Astrocyte of the hippocampus (primary cell): ENCODE data around the gene SNRPB2.

Source experiments
- DNase-seq: peaks from one replicate; pipeline ENCODE4 v3.0.0; 2011; ENCODE audit warnings: low read depth, low spot score

Gene SNRPB2

DNA sequence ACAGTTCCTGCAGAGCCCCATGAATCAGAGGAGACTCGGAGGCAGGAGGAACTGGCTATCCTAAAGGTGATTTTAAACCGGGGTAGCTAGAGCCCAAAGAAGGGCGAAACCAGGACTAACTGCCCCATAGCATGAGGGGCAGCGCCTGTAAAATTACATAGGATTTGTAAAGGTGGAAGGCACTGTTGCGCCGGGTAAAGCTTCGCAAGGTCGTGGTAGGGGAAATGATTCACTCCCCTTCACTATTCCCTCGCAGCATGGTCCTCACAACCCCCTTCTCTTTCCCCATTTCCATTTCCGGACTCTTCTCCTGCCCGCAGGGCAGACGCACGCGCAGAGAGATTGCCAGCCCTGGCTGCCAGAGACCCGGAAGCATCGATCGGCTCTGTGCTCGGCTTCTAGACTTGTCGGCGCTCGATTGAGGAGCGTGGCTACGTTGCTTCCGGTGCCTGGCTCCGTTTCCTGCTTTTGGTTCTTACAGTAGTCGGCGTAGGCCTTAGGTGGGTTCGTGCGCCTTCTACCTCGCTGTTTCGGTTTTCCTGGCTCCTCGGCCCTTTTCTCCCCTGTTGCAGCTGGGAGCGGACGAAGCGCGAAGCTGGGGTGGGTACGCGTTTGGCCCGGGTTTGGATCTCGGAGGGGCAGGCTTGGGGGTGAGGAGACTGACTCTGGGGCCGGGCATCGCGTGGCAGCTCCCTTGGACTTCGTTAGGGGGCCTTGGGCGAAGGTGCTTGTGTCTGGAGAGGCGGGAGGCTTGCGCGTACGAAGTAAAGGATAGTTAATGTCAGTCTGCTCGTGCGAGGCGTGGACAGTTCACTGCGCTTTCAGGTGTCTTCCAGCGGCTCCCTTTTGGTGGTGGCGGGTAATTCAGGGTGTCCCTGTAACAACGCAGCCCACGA lies at the start of gene SNRPB2:
Gene SNRPB2, plus strand, starts transcription at position 462 of the 896 bp plus-strand sequence. CDS start 1,677 bp downstream, outside the sequence.
- DNase-seq: peak; percentile 97

DNA sequence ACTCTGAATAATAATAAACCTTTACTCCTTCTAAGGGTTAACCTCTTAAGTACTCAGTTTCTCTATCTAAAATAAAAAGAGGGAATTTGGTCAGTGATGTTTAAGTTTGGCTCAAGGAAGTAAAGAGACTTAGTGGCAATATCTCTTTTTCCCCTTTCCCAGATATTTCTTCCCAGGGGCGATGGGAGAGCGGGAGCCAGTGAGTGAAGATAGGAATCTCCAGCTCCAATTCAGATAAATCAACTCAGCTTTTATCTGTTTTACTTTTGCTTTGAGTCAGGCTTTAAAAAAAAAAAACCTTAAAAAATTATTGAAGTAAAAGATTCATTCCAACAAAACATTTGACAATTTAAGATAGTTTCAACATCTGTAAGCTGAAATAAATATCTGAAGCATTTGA lies 45.4 kb upstream of the SNRPB2 start:
- no peak for DNase-seq

DNA sequence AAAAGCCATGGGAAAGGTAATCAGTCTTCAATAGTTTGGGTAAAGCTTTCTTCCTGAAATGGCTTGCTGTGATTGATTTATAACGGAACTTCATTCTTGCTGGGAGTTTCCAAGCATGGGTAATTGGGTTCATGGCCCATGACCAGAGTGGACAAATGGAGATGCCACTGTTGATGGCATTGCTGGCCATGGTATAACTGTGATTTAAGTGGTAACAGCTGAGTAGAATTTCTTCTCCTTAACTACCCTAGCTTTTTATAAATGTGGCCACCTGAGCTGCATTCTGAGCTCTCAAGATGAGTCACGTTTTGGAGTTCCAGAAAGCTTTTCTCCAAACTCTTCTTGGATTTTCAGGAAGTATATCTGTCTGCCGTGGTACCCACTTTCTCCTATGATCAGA lies 39.9 kb upstream of the SNRPB2 start:
- DNase-seq: no peak

DNA sequence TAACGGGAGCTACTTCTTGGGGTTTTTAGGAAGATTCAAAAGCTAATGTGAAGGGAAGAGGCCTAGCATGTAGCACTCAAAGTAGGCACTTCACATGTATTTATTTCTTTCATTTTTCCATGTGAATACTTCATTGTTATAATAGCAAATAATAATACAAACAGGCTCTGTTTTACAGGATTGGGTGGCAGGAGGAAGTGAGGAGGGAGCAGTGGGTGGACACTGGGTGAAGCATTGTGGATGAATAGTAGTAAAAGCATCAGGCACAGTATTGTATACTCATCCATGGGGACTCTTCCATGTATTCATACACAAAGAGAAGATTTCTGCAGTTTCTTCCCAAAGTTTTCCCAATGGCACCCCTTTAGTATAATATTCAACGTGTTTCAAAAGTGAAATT lies 38.4 kb upstream of the SNRPB2 start:
- no peak for DNase-seq

DNA sequence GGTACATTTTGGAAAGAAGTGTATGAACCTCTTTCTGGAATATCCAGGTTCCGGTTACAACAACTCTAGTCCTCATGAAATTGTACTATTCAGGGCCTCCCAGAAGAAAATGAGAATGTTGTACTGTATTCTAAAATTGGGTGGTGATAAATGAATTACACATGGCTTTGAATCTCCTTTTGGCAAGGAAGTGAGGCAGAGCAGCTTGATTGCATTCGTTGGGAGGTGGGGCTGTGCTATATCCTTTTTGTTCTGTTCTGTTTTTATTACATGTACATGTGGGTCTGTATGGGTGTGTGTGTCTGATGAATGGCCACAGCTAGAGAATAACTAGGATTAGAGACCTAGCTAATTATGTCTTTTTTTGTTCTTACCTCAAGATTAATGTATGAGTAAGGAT lies 37.8 kb upstream of the SNRPB2 start:
- DNase-seq: no peak

DNA sequence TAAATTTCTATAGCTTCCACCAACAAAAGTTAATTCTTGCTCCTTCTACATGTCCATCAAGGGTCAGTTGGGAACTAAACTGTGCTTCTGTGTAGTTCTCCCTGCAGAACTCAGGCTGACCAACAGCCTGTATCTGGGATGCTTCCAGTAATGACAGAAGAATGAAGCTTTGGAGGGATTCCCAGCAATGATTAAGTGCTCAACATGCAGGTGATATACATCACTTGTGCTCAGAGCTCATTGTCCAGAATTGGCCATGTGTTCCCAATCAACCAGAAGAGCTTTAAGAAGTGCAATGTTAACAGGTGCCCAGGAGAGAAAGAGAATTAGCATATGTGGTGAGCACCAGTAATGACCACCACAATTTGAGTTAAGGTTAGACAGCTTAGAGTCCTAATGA lies 37.4 kb upstream of the SNRPB2 start:
- DNase-seq: no peak

DNA sequence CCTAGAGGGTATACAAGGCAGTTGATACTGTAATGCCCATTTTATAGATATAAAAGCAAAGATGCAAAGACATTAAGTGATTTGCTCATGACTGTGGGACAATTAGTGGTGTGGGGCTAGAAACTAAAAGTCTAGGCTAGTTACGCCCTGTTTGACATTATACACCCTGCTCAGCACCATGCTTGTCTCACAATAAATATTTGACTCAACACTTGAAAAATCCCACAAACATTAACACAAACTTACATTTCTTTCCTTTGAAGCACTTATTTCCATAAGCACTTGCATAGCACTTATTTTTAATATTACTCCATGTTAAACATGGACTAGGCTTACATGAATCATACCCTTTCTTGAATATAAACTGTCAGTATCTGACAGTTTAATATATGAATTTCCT lies 36.5 kb upstream of the SNRPB2 start:
- DNase-seq: no peak

DNA sequence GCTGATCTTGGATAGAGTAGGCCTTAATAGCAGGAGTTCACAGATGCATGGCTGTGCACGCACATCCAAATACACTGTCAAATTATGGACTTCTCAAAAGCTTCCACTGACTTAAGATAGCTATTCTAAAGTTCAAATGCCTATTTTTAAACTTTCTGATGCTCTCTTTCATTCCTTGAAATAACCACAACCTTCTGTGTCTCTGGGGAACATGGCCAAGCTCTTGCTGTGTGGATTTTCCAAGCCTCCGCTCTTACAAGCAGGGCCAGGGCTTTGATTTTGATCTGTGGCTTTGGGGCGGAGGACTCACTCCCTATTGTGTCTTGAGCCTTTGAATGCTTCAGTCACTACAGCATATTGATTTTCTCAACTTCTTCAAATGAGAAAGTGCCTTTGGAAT lies 35.7 kb upstream of the SNRPB2 start:
- DNase-seq: no peak

DNA sequence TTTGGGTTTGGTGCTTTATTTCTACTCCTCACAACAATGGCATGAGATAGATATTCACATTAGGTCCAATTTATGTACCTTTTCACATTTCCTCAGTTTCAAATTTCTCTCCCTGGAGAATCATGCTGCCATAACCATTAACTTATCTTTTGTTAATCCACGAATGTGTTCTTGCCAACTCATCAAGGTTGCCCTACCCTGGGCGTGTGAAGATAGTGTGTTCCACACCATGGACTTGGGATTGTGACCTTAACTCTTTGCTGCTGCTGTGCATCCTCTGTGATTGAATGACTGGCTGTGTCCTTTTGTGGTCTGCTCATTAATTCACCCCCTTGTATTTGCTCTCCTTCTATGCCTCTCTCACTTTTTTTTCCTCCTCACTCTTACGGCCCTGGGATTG lies 34.2 kb upstream of the SNRPB2 start:
- DNase-seq: no peak

DNA sequence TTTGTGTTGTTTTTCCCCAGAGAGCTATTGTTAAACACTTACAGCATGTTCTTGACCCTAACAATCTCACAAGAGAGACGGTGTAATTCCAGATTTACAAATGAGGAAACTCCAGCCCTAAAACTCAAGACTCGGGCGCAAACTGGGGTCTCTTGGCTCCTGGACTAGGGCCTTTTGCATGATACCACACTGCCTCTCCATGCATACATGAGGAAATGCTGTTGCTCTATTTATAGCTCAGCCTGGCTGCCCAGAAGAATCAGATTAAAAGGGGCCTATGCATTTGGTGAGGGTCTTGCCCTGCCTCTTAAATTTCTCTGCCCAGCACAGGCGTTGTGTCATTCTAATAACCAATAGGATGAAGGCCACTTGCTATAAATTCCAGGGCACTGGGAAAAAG lies 30.5 kb upstream of the SNRPB2 start:
- no peak for DNase-seq

DNA sequence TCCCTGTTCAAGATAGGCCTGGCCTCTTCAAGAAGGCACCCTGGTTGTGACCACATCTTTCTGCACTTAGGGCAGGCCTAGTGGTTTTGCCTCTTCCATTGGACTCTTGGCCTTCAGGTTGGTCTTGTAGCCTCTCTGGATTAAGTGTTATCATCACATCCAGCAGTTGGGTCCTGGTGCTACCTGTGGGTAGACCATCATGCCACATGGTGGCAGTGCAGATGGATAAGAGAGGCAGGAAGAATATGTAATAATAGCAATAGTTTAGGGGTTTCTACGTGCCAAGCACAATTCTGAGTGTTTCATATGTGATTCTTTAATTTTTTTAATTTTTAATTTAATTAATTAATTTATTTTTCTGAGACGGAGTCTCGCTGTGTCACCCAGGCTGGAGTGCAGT lies 28.5 kb upstream of the SNRPB2 start:
- no peak for DNase-seq

DNA sequence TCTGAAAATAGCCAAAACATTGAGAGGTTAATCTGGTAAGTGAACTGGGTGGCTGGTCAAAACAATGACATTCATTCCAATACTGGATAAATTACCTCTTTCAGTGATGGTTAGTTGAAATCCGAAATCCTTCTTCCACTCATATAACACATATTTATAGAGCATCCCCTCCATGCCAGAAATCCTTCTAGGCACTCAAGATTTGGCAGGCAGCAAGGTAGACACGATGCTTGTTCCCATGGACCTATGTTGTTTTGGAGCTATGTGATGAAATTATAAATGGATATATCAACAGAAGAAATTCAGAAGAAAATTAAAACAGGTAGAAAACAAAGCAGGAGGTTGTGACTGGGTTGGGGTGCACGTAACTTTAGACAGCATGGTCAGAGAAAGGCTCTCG lies 26.3 kb upstream of the SNRPB2 start:
- DNase-seq: no peak

DNA sequence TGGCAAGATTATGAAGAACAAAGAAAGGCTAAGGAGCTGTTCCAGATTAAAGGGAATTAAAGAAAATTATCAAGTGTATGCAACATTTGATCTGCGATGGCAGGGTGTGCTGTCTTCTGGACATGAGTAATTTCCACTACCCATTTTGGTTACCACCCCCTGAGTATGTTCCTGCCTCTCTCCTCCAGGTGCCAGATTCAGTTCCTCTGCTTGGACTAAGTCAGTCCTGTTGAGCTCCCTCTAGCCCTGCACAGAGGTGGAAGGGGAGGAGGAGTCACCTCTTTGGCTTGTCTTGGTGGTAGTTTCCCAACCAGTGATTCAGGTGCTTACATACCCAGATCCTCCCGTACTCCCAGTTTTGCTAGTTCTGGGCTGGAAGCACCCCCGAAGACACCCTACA lies 22.2 kb upstream of the SNRPB2 start:
- DNase-seq: no peak

DNA sequence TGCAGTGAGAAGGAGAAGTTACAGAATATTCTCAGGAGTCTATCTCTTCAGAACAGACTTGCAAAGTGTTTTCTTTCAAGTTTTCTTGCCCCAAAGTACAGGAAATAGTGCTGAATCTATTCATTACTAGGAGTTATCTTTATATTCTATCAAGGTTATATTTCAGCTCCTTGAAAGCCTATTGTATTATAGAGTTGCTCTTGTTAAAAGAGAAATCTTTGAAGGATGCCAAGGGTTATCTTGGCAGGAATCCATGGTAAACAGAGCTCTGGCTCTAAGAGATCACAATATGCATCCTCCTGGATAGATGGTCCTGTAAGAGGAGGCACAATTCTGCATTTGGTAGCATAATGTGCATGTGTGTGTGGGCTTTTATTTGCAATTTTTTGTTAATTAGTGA lies 21.2 kb upstream of the SNRPB2 start:
- DNase-seq: no peak

DNA sequence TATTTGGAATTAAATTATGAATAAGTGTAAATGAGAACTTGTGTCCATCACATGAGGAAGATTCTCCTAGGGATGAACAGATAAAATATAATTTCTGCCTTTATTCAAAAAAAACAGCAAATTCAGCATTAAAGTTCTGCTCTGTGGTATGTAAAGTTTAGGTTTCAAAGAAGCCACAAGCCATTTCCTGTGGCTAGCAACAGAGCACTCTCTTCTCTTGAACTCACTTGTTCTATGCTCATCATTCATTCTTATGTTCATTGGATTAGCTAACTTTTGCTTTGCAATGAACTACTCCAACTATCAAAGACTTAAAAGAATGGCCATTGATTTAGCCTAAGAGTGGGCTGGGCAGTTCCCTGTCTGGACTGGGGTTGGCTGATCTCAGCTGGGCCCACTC lies 20.8 kb upstream of the SNRPB2 start:
- no peak for DNase-seq

DNA sequence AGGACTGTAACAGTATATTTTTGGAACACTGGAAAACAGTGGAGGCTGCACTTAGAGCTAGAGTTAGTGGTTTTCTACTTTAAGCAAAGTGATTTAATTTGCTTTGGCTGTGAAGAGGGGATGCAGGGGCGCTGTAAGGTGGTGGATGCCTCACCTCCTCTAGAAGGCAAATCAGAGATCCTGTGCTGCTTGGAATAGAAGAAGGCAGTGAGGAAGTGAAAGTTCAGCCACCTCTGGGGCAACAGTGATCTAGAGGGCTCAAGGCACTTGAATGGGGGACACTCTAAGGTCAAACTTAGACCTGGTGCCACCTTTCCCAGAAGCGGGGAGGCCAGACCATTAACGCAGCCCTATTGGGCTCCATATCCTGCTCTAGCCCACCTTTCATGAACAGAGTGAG lies 19.0 kb upstream of the SNRPB2 start:
- no peak for DNase-seq

DNA sequence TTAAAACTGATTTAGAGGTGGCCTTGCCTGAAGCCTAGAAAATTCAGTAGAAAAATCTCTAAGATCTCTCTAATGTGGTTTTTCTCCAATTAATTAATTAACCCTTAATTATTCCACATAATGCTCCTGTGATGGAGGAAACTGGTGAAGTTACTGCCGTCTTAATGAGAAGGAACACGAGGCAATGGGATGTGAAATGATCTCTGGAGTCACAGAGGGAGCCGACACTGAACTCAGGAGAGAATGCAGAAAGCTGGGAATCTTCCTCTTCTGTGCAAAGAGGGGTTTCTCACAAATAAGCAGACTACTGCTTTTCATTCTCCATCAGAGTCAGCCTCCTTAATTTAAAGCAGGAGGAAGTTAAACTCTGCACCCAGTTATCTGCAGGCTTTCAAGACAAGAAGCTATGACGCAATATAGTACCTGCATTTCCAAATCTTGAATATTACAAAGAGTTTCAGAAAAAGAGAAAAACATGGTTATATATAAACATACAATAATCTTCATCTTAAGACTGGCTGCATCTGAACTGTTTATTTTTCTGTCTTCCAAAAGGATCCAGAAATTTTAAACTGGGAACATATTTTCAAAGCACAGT lies 18.1 kb upstream of the SNRPB2 start:
- no peak for DNase-seq

DNA sequence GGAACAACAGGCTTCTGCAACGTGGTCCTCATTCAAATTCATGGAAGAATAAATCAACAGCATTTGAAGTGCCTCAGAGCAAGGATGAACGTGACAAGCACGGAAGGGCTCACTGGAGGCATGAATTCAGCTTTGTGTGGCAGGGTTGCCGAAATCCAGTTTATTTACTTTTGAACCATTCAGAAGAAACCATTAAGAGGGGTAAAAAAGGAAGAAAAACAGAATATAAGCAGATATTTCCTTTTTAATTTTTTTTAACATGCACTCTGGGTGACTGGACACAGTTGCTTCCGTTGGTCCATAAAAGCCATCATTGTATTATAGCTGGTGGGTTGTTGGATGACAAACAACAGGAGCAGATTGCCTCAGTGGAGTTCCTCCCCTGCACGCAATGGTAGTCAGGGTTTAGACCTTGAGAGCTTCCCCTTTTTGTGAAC lies 17.3 kb upstream of the SNRPB2 start:
- DNase-seq: no peak

DNA sequence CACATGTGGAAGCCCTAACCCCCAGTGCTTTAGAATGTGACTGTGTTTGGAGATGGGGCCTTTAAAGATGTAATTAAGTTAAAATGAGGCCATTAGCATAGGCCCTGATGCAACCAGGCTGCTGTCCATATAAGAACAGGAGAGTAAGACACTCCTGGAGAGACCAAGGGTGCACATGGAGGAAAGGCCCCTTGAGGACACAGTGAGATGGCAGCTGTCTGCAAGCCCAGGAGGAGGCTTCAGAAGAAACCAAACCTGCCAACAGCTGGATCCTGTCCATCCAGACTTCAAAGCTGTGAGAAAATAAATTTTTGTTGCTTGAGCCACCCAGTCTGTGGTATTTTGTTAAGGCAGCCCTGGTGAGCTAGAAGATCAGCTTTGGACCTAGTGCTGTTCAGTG lies 16.8 kb upstream of the SNRPB2 start:
- DNase-seq: no peak

DNA sequence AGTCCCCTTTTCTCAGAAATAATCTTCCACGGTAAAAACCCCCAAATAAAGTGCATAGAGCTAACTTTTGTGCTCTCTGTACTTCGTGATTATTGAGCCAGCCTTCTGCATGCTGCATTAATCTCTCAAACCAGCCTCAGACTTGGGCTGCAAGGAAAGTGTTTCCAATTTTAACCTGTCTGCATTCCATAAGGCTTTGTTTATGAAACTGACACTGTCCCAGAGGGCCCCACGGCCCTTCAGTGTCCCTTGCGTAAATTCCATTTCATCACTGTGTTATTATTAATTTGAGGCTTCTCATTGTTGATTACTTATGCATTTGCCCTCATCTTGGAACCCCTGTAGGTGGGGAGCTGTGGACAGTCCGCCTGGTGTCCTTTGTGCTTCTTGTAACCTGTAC lies 15.6 kb upstream of the SNRPB2 start:
- DNase-seq: no peak

DNA sequence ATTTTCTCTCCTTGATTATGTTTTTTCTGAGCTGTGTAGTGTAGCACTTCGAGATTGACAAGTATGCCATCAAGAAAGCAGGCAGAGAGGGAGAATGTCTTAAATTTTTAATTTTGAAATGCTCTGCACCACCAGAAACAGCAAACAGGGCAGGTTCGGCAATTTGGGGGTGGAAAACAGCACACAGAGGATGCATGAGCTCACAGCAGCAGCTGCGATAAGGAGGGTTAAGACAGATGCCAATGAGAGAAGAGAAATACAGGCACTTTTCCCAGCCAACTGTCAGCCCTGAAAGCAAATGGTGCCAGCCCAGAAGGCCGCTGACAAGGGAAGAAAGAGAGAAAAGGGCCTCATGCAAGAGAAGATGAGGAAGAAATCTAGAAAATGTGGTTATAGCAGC lies 15.1 kb upstream of the SNRPB2 start:
- DNase-seq: no peak

DNA sequence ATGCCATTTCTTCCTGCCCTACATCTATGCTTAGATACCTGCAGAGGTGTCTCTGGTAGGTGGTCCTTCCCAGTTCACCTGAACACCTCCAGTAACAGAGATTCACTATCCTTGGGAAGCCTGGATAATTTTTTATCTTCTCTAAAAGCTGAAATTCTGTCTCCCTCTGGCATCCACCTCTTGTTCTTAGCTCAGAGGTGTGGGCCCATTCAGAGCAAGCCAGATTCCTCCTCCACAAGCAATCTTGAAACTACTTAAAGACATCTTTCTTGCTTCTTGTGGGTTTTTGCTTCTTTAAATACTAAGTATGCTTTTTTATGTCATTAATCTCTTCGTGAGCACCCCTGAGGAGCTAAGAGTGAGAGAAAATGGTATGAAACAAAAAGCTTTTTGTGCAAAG lies 10.4 kb upstream of the SNRPB2 start:
- DNase-seq: no peak

DNA sequence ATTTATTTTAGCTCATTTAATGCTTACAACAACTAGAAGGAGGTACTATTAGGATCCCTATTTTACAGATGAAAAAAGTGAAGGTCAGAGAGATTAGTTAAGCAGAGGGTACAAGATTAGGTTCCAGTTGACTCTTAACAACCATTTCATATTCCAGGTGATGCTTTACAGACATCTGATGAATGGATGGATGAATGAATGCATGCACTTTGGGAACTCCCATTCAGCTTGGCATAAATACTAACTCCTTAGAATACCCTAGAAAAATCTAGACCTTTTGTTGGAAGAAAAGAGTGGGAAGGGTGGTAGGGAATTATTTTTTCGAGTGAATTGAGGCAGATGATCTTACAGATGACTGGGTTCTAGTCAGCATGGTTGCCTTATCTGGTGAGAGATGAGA lies 746 bp upstream of the SNRPB2 start:
- DNase-seq: no peak
